Measurements from ENCODE around the gene NSMF. TPM values are rescaled to one million over a fixed set of nuclear protein-coding genes. Genes with fewer than 3 reads are reported as not detected.

The NSMF gene
- polyA plus RNA-seq, 1 donor (not counting 4 experiments of a cell fraction or from before 2014, with no cell fraction given): 29.5 TPM

DNA sequence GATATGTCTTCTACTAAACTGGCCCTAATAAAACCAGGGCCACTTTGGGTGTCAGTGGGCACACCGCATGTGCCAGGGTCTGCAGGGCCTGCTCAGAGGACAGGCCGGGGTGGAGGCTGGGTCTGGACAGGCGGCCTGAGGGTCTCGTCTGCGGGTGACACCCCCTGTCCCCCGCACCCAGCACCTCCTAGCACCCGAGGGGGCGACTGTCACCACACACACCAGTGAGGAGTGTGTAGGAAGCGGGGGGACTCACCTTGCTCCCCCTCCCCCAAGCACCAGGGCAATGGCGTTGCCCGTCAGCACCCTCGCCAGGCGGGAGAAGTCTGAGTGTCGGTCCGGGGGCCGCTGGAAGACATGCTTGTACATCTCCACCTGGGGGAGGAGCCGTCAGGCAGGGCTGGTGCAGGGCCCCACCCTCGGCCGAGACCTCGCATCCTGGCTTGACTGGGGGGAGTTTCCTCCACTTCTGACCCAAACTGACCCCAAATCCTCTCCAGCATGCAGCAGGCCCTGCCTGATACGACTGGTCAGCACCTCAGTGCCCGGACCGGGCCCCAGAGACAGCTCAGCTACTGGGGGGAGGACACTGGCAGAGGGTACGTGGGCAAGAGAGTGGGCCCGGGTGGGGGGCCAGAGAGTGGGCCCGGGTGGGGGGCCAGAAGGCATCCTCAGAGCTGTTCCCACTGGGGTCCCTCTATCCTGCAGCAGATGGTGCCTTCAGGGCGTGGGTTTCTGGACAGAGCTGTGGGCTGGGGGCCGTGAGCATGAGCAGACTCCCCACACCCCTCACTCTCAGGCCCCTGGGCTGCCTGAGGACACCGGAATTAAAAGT is 18.9 kb upstream of the NSMF start:
- Histone ChIP-seq H3K79me2 (ENCODE audit: control insufficient read depth, insufficient read depth, low read length) (no peaks in the 10 kb centered on the region), H3K9me3 (ENCODE audit: control insufficient read depth, low read depth, low read length) (peaks cover 4% of the 10 kb centered on the region), H2AFZ (ENCODE audit: control insufficient read depth, low read length) (no peak overlapping the region), H3K4me3 (ENCODE audit: control insufficient read depth in 2 of 3, extremely low read depth in 1 of 3, insufficient read depth in 2 of 3, low read depth in 1 of 3, low read length in 3 of 3) (no peak overlapping the region), H3K36me3 (ENCODE audit: control insufficient read depth in 2 of 2, extremely low read depth in 1 of 2, insufficient read depth in 2 of 2, low read length in 2 of 2) (no peaks in the 10 kb centered on the region), H3K4me2 (ENCODE audit: control insufficient read depth, extremely low read depth, insufficient read depth, low read depth, low read length) (no peak overlapping the region), H3K9ac (ENCODE audit: control insufficient read depth, extremely low read depth, insufficient read depth, low read length) (no peak overlapping the region), H4K20me1 (ENCODE audit: control insufficient read depth, extremely low read depth, insufficient read depth, low read length) (no peaks in the 10 kb centered on the region), H3K4me1 (ENCODE audit: control insufficient read depth, extremely low read depth, insufficient read depth, low read length) (peaks cover 6% of the 10 kb centered on the region), H3K9me1 (ENCODE audit: control insufficient read depth, extremely low read depth, insufficient read depth, low read length) (no peaks in the 10 kb centered on the region), H3K27ac (ENCODE audit: control insufficient read depth, insufficient read depth, low read length) (no peak overlapping the region), H3K27me3 (ENCODE audit: control insufficient read depth, extremely low read depth, insufficient read depth, low read length) (peaks cover 11% of the 10 kb centered on the region)
- FAIRE-seq (no peak), DNase-seq (ENCODE audit: low read depth, low spot score) (no peak)
- dilution Hi-C loops (cut with MboI; ENCODE audit: extremely low pct_ligation_motif_present, low sequenced_read_pairs): no loop called here
- no peak for TF ChIP-seq EZH2 (IDR thresholded peaks at IDR 0.05; ENCODE audit: low read length)
- TF ChIP-seq, protein P1, sequence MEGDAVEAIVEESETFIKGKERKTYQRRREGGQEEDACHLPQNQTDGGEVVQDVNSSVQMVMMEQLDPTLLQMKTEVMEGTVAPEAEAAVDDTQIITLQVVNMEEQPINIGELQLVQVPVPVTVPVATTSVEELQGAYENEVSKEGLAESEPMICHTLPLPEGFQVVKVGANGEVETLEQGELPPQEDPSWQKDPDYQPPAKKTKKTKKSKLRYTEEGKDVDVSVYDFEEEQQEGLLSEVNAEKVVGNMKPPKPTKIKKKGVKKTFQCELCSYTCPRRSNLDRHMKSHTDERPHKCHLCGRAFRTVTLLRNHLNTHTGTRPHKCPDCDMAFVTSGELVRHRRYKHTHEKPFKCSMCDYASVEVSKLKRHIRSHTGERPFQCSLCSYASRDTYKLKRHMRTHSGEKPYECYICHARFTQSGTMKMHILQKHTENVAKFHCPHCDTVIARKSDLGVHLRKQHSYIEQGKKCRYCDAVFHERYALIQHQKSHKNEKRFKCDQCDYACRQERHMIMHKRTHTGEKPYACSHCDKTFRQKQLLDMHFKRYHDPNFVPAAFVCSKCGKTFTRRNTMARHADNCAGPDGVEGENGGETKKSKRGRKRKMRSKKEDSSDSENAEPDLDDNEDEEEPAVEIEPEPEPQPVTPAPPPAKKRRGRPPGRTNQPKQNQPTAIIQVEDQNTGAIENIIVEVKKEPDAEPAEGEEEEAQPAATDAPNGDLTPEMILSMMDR (optimal IDR thresholded peaks at IDR 0.05 in 1 of 3, IDR thresholded peaks at IDR 0.05 in 1 of 3, conservative IDR thresholded peaks at IDR 0.05 in 1 of 3; ENCODE audit: extremely low read depth in 1 of 3, insufficient read depth in 2 of 3, low read length in 3 of 3): no peak

DNA sequence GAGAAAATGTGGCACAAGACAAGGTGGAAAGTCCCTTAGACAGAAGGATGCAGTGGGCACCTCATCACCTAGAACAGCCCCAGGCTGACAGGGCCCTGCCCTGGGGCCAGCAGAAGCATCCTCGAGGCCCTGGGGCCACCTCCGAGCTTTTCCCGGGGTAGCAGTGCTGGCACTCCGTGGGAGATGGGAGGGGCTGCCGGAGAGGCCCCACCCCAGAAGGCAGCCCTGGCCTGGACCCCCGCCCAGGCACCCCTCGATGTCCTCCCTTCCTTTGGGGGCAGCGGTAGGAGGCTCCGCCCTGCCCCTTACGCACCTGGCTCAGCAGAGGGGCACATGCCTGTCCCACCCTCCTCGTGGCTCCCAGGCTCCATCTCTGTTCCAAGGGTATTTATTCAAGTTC is 17.7 kb upstream of the NSMF start:
- FAIRE-seq (no peak), DNase-seq (ENCODE audit: low read depth, low spot score) (no peak)
- H2AFZ ChIP-seq (ENCODE audit: control insufficient read depth, low read length): no peak overlapping the region
- H3K27me3 ChIP-seq (ENCODE audit: control insufficient read depth, extremely low read depth, insufficient read depth, low read length): peaks cover 11% of the 10 kb centered on the region
- no peaks in the 10 kb centered on the region for H3K36me3 ChIP-seq (ENCODE audit: control insufficient read depth in 2 of 2, extremely low read depth in 1 of 2, insufficient read depth in 2 of 2, low read length in 2 of 2)
- no peak overlapping the region for H3K9ac ChIP-seq (ENCODE audit: control insufficient read depth, extremely low read depth, insufficient read depth, low read length)
- dilution Hi-C loops (cut with MboI; ENCODE audit: extremely low pct_ligation_motif_present, low sequenced_read_pairs): no loop called here
- H4K20me1 ChIP-seq (ENCODE audit: control insufficient read depth, extremely low read depth, insufficient read depth, low read length): no peaks in the 10 kb centered on the region
- H3K4me2 ChIP-seq (ENCODE audit: control insufficient read depth, extremely low read depth, insufficient read depth, low read depth, low read length): no peak overlapping the region
- no peak overlapping the region for H3K4me3 ChIP-seq (ENCODE audit: control insufficient read depth in 2 of 3, extremely low read depth in 1 of 3, insufficient read depth in 2 of 3, low read depth in 1 of 3, low read length in 3 of 3)
- peaks cover 4% of the 10 kb centered on the region for H3K9me3 ChIP-seq (ENCODE audit: control insufficient read depth, low read depth, low read length)
- no peak overlapping the region for H3K27ac ChIP-seq (ENCODE audit: control insufficient read depth, insufficient read depth, low read length)
- H3K79me2 ChIP-seq (ENCODE audit: control insufficient read depth, insufficient read depth, low read length): no peaks in the 10 kb centered on the region
- TF ChIP-seq, protein P1 (optimal IDR thresholded peaks at IDR 0.05 in 1 of 3, IDR thresholded peaks at IDR 0.05 in 1 of 3, conservative IDR thresholded peaks at IDR 0.05 in 1 of 3; ENCODE audit: extremely low read depth in 1 of 3, insufficient read depth in 2 of 3, low read length in 3 of 3): no peak
- TF ChIP-seq EZH2 (IDR thresholded peaks at IDR 0.05; ENCODE audit: low read length): no peak
- H3K4me1 ChIP-seq (ENCODE audit: control insufficient read depth, extremely low read depth, insufficient read depth, low read length): peaks cover 4% of the 10 kb centered on the region
- H3K9me1 ChIP-seq (ENCODE audit: control insufficient read depth, extremely low read depth, insufficient read depth, low read length): no peaks in the 10 kb centered on the region

Measured in keratinocyte (primary cell).